Measurements from ENCODE around the gene CLEC16A. TPM values are rescaled to one million over a fixed set of nuclear protein-coding genes. Genes with fewer than 3 reads are reported as not detected.

Gene CLEC16A
- total RNA-seq, 1 donor from 2014 or later = 58.1 TPM

DNA sequence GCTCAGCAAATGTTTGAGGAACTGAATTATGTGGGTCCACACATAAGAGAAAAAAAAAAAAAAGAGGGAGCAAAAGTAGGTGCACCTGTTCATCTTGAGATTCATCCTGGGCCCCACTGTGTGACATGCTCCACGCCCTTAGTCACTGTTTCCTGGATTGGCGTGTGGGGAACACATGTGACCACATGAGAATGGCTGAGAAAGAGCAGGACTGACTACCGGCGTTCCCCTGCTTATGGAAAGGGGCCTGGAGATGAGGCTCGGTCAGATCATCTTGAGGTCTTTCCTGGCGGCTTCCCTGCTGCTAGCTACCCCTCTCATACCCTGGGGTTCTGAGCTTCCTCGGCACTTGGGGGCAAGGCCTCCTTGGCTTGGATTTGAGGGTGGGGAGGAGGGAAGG is 6.0 kb upstream of the CLEC16A start:
- H3K27ac Mint-ChIP-seq (ENCODE audit: unreplicated experiment) = no peak overlapping the region
- peak overlapping the region; percentile 69 for H3K4me3 Mint-ChIP-seq (ENCODE audit: unreplicated experiment)
- DNase-seq (ENCODE audit: low spot score) = no peak
- TF ChIP-seq, protein P1, sequence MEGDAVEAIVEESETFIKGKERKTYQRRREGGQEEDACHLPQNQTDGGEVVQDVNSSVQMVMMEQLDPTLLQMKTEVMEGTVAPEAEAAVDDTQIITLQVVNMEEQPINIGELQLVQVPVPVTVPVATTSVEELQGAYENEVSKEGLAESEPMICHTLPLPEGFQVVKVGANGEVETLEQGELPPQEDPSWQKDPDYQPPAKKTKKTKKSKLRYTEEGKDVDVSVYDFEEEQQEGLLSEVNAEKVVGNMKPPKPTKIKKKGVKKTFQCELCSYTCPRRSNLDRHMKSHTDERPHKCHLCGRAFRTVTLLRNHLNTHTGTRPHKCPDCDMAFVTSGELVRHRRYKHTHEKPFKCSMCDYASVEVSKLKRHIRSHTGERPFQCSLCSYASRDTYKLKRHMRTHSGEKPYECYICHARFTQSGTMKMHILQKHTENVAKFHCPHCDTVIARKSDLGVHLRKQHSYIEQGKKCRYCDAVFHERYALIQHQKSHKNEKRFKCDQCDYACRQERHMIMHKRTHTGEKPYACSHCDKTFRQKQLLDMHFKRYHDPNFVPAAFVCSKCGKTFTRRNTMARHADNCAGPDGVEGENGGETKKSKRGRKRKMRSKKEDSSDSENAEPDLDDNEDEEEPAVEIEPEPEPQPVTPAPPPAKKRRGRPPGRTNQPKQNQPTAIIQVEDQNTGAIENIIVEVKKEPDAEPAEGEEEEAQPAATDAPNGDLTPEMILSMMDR (IDR thresholded peaks at IDR 0.05; ENCODE audit: unreplicated experiment) = no peak
- H3K27me3 Mint-ChIP-seq (ENCODE audit: unreplicated experiment) = peaks cover 16% of the 10 kb centered on the region
- peaks cover 50% of the 10 kb centered on the region for H3K4me1 Mint-ChIP-seq (ENCODE audit: unreplicated experiment)
- no peaks in the 10 kb centered on the region for H3K9me3 Mint-ChIP-seq (ENCODE audit: unreplicated experiment)
- H3K36me3 Mint-ChIP-seq (ENCODE audit: low read depth, unreplicated experiment) = peaks cover 10% of the 10 kb centered on the region

- Mint-ChIP-seq H3K27ac (ENCODE audit: unreplicated experiment) (no peak overlapping the region), H3K4me1 (ENCODE audit: unreplicated experiment) (peaks cover 55% of the 10 kb centered on the region), H3K9me3 (ENCODE audit: unreplicated experiment) (no peaks in the 10 kb centered on the region), H3K36me3 (ENCODE audit: low read depth, unreplicated experiment) (peaks cover 10% of the 10 kb centered on the region), H3K27me3 (ENCODE audit: unreplicated experiment) (peaks cover 16% of the 10 kb centered on the region), H3K4me3 (ENCODE audit: unreplicated experiment) (peak overlapping the region; percentile 5)
- no peak for DNase-seq (ENCODE audit: low spot score)
- TF ChIP-seq, protein P1 (IDR thresholded peaks at IDR 0.05; ENCODE audit: unreplicated experiment) = no peak
Observed at GRCh38 chr16:10938796-10939648, 5.3 kb upstream of the CLEC16A start.

DNA sequence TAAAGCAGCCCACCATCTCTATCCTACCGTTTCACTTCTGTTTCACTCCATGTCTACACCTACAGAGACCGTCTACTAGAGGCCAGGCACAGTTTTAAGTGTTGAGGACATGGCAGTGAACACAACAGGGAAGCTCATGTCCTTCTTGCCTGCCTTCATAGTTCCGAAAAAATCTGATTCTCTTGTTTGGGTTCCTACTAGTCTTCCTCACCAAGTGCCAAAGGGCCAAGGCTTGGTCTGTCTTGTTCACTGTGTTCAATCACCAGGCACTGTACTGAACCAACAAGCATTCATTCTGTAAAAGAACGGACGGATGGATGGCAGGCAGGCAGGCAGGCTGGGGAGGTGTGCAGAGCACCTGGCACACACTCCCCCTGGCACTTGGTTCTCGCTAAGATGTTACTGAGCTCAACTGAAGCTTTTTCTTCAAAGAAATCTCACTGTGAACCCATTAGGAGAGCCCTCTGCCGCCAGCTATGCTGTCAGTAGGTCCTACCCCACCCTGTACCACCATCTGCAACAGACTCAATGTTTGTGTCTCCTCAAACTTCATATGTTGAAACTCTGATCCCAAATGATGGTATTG is 4.6 kb upstream of the CLEC16A start:
- Mint-ChIP-seq H3K4me3 (ENCODE audit: unreplicated experiment) (peak overlapping the region; percentile 5), H3K9me3 (ENCODE audit: unreplicated experiment) (no peaks in the 10 kb centered on the region), H3K27me3 (ENCODE audit: unreplicated experiment) (peaks cover 16% of the 10 kb centered on the region), H3K4me1 (ENCODE audit: unreplicated experiment) (peaks cover 55% of the 10 kb centered on the region), H3K36me3 (ENCODE audit: low read depth, unreplicated experiment) (peaks cover 10% of the 10 kb centered on the region), H3K27ac (ENCODE audit: unreplicated experiment) (no peak overlapping the region)
- DNase-seq (ENCODE audit: low spot score) = no peak
- TF ChIP-seq, protein P1 (IDR thresholded peaks at IDR 0.05; ENCODE audit: unreplicated experiment) = no peak

- H3K4me3 Mint-ChIP-seq (ENCODE audit: unreplicated experiment) = peak overlapping the region; percentile 96
- TF ChIP-seq, protein P1 (IDR thresholded peaks at IDR 0.05; ENCODE audit: unreplicated experiment) = no peak
- no peak for DNase-seq (ENCODE audit: low spot score)
- H3K9me3 Mint-ChIP-seq (ENCODE audit: unreplicated experiment) = no peaks in the 10 kb centered on the region
- H3K36me3 Mint-ChIP-seq (ENCODE audit: low read depth, unreplicated experiment) = peaks cover 14% of the 10 kb centered on the region
- H3K27ac Mint-ChIP-seq (ENCODE audit: unreplicated experiment) = no peak overlapping the region
- H3K27me3 Mint-ChIP-seq (ENCODE audit: unreplicated experiment) = peaks cover 16% of the 10 kb centered on the region
- peaks cover 59% of the 10 kb centered on the region for H3K4me1 Mint-ChIP-seq (ENCODE audit: unreplicated experiment)
Observed at GRCh38 chr16:10940501-10941079, 3.8 kb upstream of the CLEC16A start.
